HEK293 (cell line): ENCODE data around the gene ERLEC1.

Source experiments
- OSR2 ChIP-seq: fragments of 450-650 bp; formaldehyde crosslinking; IDR thresholded peaks from 2 replicates; pipeline ENCODE4 v1.5.1; 2016; ENCODE audit warnings: missing biosample characterization, missing genetic modification characterization
- ZBTB21 ChIP-seq: fragments of 450-650 bp; formaldehyde crosslinking; IDR thresholded peaks from 2 replicates; pipeline ENCODE4 v1.5.1; 2017; ENCODE audit warnings: missing biosample characterization, missing genetic modification characterization
- ZBTB48 ChIP-seq: fragments of 450-650 bp; formaldehyde crosslinking; IDR thresholded peaks from 2 replicates; pipeline ENCODE4 v1.5.1; 2016; ENCODE audit warnings: missing biosample characterization, missing genetic modification characterization
- ZBTB8A ChIP-seq: fragments of 450-650 bp; formaldehyde crosslinking; IDR thresholded peaks from 2 replicates; pipeline ENCODE4 v1.5.1; 2016; ENCODE audit warnings: missing biosample characterization, missing genetic modification characterization
- ZFHX2 ChIP-seq: fragments of 450-650 bp; formaldehyde crosslinking; conservative IDR thresholded peaks from 2 replicates; pipeline ENCODE4 v1.5.1; 2016; ENCODE audit warnings: missing biosample characterization, missing genetic modification characterization
- ZNF121 ChIP-seq: fragments of 450-650 bp; formaldehyde crosslinking; IDR thresholded peaks from 2 replicates; pipeline ENCODE4 v1.5.1; 2016; ENCODE audit warnings: missing biosample characterization, missing genetic modification characterization
- ZNF133 ChIP-seq: fragments of 450-650 bp; formaldehyde crosslinking; IDR thresholded peaks from 2 replicates; pipeline ENCODE4 v1.5.1; 2016; ENCODE audit warnings: missing biosample characterization, missing genetic modification characterization
- ZNF223 ChIP-seq: fragments of 450-650 bp; formaldehyde crosslinking; IDR thresholded peaks from 2 replicates; pipeline ENCODE4 v1.5.1; 2016; ENCODE audit warnings: missing biosample characterization, missing genetic modification characterization
- ZNF23 ChIP-seq: fragments of 450-650 bp; formaldehyde crosslinking; IDR thresholded peaks from 2 replicates; pipeline ENCODE4 v1.5.1; 2016; ENCODE audit warnings: missing biosample characterization, missing genetic modification characterization, borderline replicate concordance
- ZNF350 ChIP-seq: fragments of 450-650 bp; formaldehyde crosslinking; IDR thresholded peaks from 2 replicates; pipeline ENCODE4 v1.5.0; 2017; ENCODE audit warnings: missing biosample characterization, mild to moderate bottlenecking, missing genetic modification characterization
- ZNF391 ChIP-seq: fragments of 450-650 bp; formaldehyde crosslinking; IDR thresholded peaks from 2 replicates; pipeline ENCODE4 v1.5.1; 2016; ENCODE audit warnings: low read depth, missing biosample characterization, missing genetic modification characterization, borderline replicate concordance
- ZNF404 ChIP-seq: fragments of 450-650 bp; formaldehyde crosslinking; IDR thresholded peaks from 2 replicates; pipeline ENCODE4 v1.5.1; 2017; ENCODE audit warnings: missing biosample characterization, missing genetic modification characterization
- ZNF48 ChIP-seq: fragments of 450-650 bp; formaldehyde crosslinking; IDR thresholded peaks from 2 replicates; pipeline ENCODE4 v1.5.1; 2016; ENCODE audit warnings: missing biosample characterization, missing genetic modification characterization
- ZNF510 ChIP-seq: fragments of 450-650 bp; formaldehyde crosslinking; IDR thresholded peaks from 2 replicates; pipeline ENCODE4 v1.5.1; 2018; ENCODE audit warnings: mild to moderate bottlenecking, missing genetic modification characterization, missing biosample characterization; ENCODE audit not compliant: insufficient replicate concordance
- ZNF514 ChIP-seq: fragments of 450-650 bp; formaldehyde crosslinking; IDR thresholded peaks from 2 replicates; pipeline ENCODE4 v1.5.1; 2016; ENCODE audit warnings: missing biosample characterization, missing genetic modification characterization
- ZNF544 ChIP-seq: fragments of 450-650 bp; formaldehyde crosslinking; IDR thresholded peaks from 2 replicates; pipeline ENCODE4 v1.5.0; 2017; ENCODE audit warnings: missing biosample characterization, missing genetic modification characterization
- ZNF549 ChIP-seq: fragments of 450-650 bp; IDR thresholded peaks from 2 replicates; pipeline ENCODE4 v1.5.1; 2018; ENCODE audit warnings: missing biosample characterization, missing genetic modification characterization, mild to moderate bottlenecking, inconsistent platforms, moderate library complexity
- ZNF560 ChIP-seq: fragments of 450-650 bp; formaldehyde crosslinking; IDR thresholded peaks from 2 replicates; pipeline ENCODE4 v1.5.1; 2017; ENCODE audit warnings: missing biosample characterization, missing genetic modification characterization, borderline replicate concordance
- ZNF664 ChIP-seq: fragments of 450-650 bp; formaldehyde crosslinking; IDR thresholded peaks from 2 replicates; pipeline ENCODE4 v1.5.1; 2016; ENCODE audit warnings: missing biosample characterization, missing genetic modification characterization
- ZNF785 ChIP-seq: fragments of 450-650 bp; formaldehyde crosslinking; IDR thresholded peaks from 2 replicates; pipeline ENCODE4 v1.5.1; 2016; ENCODE audit warnings: missing biosample characterization, missing genetic modification characterization
- TF ChIP-seq, protein P1 (sequence below): fragments of 450-650 bp; formaldehyde crosslinking; IDR thresholded peaks from 2 replicates; pipeline ENCODE4 v1.5.1; 2016; ENCODE audit warnings: missing biosample characterization, missing genetic modification characterization
- TF ChIP-seq, protein P2 (sequence below): fragments of 450-650 bp; formaldehyde crosslinking; IDR thresholded peaks from 2 replicates; pipeline ENCODE4 v1.5.1; 2017; ENCODE audit warnings: missing biosample characterization, missing genetic modification characterization
- TF ChIP-seq, protein P3 (sequence below): fragments of 450-650 bp; formaldehyde crosslinking; conservative IDR thresholded peaks from 2 replicates; pipeline ENCODE4 v1.5.1; 2016; ENCODE audit warnings: low read depth, missing biosample characterization, missing genetic modification characterization
- TF ChIP-seq, protein P4 (sequence below): fragments of 450-650 bp; formaldehyde crosslinking; IDR thresholded peaks from 2 replicates; pipeline ENCODE4; 2016; ENCODE audit warnings: missing biosample characterization, missing genetic modification characterization
- TF ChIP-seq, protein P5 (sequence below): fragments of 450-650 bp; formaldehyde crosslinking; optimal IDR thresholded peaks from 2 replicates; pipeline ENCODE3; 2016; ENCODE audit warnings: missing biosample characterization, mild to moderate bottlenecking, missing genetic modification characterization
- TF ChIP-seq, protein P6 (sequence below): fragments of 450-650 bp; formaldehyde crosslinking; IDR thresholded peaks from 2 replicates; pipeline ENCODE4 v1.5.1; 2016; ENCODE audit warnings: missing biosample characterization, missing genetic modification characterization
- TF ChIP-seq, protein P7 (sequence below): fragments of 450-650 bp; formaldehyde crosslinking; IDR thresholded peaks from 2 replicates; pipeline ENCODE4 v1.5.1; 2016; ENCODE audit warnings: missing biosample characterization, missing genetic modification characterization

The ERLEC1 gene

DNA sequence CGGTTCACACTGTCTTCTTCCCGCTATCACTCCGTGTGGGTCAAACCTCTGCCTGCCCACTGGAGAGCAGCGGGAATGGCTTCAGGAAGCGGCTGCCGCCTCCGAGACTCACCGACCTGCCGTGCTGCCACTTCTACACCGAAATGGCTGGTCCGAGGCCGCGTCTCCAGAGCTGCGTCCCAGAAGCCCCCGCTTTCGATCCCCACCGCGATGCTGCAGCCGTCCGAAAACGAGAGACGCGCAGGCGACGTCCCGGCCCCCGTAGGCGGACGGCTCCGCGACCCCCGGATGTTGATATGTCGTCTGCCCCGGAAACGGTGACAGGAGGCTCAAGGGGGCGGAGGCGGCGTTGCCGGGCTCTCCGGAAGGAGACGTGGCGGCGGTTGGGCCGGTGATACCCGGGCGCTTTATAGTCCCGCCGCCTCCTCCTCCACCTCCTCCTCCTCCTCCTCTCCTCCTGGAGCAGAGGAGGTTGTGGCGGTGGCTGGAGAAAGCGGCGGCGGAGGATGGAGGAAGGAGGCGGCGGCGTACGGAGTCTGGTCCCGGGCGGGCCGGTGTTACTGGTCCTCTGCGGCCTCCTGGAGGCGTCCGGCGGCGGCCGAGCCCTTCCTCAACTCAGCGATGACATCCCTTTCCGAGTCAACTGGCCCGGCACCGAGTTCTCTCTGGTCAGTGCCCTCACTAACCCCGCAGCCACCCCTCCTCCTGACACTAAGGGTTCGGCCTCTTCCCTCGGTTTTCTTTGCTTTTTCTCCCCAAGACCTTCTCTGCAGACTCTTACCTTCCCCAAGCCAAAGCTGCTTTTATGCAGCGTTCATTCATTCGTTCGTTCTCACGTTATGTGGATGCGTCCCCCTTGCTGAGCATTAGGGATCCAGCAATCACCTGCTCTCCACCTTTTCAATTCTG lies at the start of gene ERLEC1, which contains the start of gene ASB3 (continued):
- TF ChIP-seq ZNF223 (tag by site-specific recombination) (no peak), ZNF664 (no peak), ZNF23 (tag by site-specific recombination) (no peak), ZNF133 (tag by site-specific recombination) (no peak), ZBTB21 (tag by site-specific recombination) (no peak), ZNF514 (tag by site-specific recombination) (no peak), ZNF549 (tag by site-specific recombination) (no peak), ZFHX2 (tag by site-specific recombination) (peak; percentile 84), ZNF785 (tag by site-specific recombination) (no peak), ZBTB48 (tag by site-specific recombination) (no peak), ZNF404 (no peak), ZNF350 (tag by site-specific recombination) (no peak), ZNF391 (no peak), ZNF121 (tag by site-specific recombination) (no peak), ZNF510 (tag by site-specific recombination) (no peak), ZNF560 (no peak), ZNF48 (no peak), OSR2 (no peak), ZNF544 (tag by site-specific recombination) (no peak), ZBTB8A (tag by site-specific recombination) (no peak)
- TF ChIP-seq, protein P1, sequence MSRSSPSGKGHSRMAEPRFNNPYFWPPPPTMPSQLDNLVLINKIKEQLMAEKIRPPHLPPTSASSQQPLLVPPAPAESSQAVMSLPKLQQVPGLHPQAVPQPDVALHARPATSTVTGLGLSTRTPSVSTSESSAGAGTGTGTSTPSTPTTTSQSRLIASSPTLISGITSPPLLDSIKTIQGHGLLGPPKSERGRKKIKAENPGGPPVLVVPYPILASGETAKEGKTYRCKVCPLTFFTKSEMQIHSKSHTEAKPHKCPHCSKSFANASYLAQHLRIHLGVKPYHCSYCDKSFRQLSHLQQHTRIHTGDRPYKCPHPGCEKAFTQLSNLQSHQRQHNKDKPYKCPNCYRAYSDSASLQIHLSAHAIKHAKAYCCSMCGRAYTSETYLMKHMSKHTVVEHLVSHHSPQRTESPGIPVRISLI (tag by site-specific recombination) = no peak
- TF ChIP-seq, protein P2, sequence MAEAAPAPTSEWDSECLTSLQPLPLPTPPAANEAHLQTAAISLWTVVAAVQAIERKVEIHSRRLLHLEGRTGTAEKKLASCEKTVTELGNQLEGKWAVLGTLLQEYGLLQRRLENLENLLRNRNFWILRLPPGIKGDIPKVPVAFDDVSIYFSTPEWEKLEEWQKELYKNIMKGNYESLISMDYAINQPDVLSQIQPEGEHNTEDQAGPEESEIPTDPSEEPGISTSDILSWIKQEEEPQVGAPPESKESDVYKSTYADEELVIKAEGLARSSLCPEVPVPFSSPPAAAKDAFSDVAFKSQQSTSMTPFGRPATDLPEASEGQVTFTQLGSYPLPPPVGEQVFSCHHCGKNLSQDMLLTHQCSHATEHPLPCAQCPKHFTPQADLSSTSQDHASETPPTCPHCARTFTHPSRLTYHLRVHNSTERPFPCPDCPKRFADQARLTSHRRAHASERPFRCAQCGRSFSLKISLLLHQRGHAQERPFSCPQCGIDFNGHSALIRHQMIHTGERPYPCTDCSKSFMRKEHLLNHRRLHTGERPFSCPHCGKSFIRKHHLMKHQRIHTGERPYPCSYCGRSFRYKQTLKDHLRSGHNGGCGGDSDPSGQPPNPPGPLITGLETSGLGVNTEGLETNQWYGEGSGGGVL = no peak
- TF ChIP-seq, protein P3, sequence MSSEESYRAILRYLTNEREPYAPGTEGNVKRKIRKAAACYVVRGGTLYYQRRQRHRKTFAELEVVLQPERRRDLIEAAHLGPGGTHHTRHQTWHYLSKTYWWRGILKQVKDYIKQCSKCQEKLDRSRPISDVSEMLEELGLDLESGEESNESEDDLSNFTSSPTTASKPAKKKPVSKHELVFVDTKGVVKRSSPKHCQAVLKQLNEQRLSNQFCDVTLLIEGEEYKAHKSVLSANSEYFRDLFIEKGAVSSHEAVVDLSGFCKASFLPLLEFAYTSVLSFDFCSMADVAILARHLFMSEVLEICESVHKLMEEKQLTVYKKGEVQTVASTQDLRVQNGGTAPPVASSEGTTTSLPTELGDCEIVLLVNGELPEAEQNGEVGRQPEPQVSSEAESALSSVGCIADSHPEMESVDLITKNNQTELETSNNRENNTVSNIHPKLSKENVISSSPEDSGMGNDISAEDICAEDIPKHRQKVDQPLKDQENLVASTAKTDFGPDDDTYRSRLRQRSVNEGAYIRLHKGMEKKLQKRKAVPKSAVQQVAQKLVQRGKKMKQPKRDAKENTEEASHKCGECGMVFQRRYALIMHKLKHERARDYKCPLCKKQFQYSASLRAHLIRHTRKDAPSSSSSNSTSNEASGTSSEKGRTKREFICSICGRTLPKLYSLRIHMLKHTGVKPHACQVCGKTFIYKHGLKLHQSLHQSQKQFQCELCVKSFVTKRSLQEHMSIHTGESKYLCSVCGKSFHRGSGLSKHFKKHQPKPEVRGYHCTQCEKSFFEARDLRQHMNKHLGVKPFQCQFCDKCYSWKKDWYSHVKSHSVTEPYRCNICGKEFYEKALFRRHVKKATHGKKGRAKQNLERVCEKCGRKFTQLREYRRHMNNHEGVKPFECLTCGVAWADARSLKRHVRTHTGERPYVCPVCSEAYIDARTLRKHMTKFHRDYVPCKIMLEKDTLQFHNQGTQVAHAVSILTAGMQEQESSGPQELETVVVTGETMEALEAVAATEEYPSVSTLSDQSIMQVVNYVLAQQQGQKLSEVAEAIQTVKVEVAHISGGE (tag by site-specific recombination) = peak; percentile 94
- TF ChIP-seq, protein P4, sequence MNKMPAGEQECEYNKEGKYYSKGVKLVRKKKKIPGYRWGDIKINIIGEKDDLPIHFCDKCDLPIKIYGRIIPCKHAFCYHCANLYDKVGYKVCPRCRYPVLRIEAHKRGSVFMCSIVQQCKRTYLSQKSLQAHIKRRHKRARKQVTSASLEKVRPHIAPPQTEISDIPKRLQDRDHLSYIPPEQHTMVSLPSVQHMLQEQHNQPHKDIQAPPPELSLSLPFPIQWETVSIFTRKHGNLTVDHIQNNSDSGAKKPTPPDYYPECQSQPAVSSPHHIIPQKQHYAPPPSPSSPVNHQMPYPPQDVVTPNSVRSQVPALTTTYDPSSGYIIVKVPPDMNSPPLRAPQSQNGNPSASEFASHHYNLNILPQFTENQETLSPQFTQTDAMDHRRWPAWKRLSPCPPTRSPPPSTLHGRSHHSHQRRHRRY (tag by site-specific recombination) = no peak
- TF ChIP-seq, protein P5, sequence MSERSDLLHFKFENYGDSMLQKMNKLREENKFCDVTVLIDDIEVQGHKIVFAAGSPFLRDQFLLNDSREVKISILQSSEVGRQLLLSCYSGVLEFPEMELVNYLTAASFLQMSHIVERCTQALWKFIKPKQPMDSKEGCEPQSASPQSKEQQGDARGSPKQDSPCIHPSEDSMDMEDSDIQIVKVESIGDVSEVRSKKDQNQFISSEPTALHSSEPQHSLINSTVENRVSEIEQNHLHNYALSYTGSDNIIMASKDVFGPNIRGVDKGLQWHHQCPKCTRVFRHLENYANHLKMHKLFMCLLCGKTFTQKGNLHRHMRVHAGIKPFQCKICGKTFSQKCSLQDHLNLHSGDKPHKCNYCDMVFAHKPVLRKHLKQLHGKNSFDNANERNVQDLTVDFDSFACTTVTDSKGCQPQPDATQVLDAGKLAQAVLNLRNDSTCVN (tag by site-specific recombination) = peak; percentile 59
- TF ChIP-seq, protein P6, sequence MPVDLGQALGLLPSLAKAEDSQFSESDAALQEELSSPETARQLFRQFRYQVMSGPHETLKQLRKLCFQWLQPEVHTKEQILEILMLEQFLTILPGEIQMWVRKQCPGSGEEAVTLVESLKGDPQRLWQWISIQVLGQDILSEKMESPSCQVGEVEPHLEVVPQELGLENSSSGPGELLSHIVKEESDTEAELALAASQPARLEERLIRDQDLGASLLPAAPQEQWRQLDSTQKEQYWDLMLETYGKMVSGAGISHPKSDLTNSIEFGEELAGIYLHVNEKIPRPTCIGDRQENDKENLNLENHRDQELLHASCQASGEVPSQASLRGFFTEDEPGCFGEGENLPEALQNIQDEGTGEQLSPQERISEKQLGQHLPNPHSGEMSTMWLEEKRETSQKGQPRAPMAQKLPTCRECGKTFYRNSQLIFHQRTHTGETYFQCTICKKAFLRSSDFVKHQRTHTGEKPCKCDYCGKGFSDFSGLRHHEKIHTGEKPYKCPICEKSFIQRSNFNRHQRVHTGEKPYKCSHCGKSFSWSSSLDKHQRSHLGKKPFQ (tag by site-specific recombination) = 0 out of 2 replicates have a peak, but pooled peaks have one; percentile 59
- TF ChIP-seq, protein P7, sequence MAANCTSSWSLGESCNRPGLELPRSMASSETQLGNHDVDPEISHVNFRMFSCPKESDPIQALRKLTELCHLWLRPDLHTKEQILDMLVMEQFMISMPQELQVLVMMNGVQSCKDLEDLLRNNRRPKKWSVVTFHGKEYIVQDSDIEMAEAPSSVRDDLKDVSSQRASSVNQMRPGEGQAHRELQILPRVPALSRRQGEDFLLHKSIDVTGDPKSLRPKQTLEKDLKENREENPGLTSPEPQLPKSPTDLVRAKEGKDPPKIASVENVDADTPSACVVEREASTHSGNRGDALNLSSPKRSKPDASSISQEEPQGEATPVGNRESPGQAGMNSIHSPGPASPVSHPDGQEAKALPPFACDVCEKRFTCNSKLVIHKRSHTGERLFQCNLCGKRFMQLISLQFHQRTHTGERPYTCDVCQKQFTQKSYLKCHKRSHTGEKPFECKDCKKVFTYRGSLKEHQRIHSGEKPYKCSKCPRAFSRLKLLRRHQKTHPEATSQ = no peak
